HL-60 (cell line): ENCODE data around the gene FAM9C.

ENCODE experiments used
- DNase-seq, 2 experiments: peaks; one replicate each; pipeline ENCODE4 v3.0.0-alpha.2; 2010 to 2020; ENCODE audit warnings: low read depth in 1 of 2, low spot score in 1 of 2
- H3K27ac ChIP-seq: fragments of 250-450 bp; sonication (Bioruptor Pico); replicated peaks from 2 replicates; pipeline ENCODE4 v1.5.1; 2020; ENCODE audit warnings: mild to moderate bottlenecking, moderate library complexity
- H3K27me3 ChIP-seq: fragments of 250-450 bp; sonication (Bioruptor Pico); 2 replicates; pipeline ENCODE4 v1.5.1; 2021; ENCODE audit warnings: mild to moderate bottlenecking, moderate library complexity; ENCODE audit not compliant: insufficient read depth, poor library complexity, severe bottlenecking
- H3K4me3 ChIP-seq: replicated peaks from 2 replicates; pipeline ENCODE4 v1.5.1; 2011; ENCODE audit warnings: mild to moderate bottlenecking, control low read depth, low read length; ENCODE audit not compliant: insufficient read depth
- CTCF ChIP-seq: IDR thresholded peaks from one replicate; pipeline ENCODE4 v1.5.1; 2011; ENCODE audit warnings: low read length, control low read depth, inconsistent platforms; ENCODE audit not compliant: insufficient read depth
- GABPA ChIP-seq: IDR thresholded peaks from 2 replicates; pipeline ENCODE4 v1.6.1; 2012; ENCODE audit warnings: low read depth
- POLR2AphosphoS5 ChIP-seq: IDR thresholded peaks from 2 replicates; pipeline ENCODE4 v1.6.1; 2012; ENCODE audit warnings: low read depth
- REST ChIP-seq: IDR thresholded peaks from 2 replicates; pipeline ENCODE4 v1.6.1; 2012; ENCODE audit warnings: low read depth; ENCODE audit not compliant: insufficient replicate concordance
- SPI1 ChIP-seq: IDR thresholded peaks from 2 replicates; pipeline ENCODE4 v1.6.1; 2012; ENCODE audit warnings: low read depth, mild to moderate bottlenecking, borderline replicate concordance

FAM9C gene

GRCh38 chrX:13046141-13046855 lies 1.9 kb upstream of the FAM9C start:
- peak in 1 of 2 experiments; percentile 60 for DNase-seq
- no peak overlapping the region for H3K4me3 ChIP-seq
- H3K27ac ChIP-seq = peak overlapping the region; percentile 64
- TF ChIP-seq GABPA (no peak), POLR2AphosphoS5 (no peak), REST (no peak), SPI1 (peak; percentile 41), CTCF (no peak)
- no peaks in the 10 kb centered on the region for H3K27me3 ChIP-seq

GRCh38 chrX:13043938-13044337 lies 482 bp downstream of the FAM9C start:
- no peak for DNase-seq
- no peaks in the 10 kb centered on the region for H3K27me3 ChIP-seq
- no peak overlapping the region for H3K27ac ChIP-seq
- TF ChIP-seq CTCF (no peak), REST (no peak), POLR2AphosphoS5 (no peak), GABPA (no peak), SPI1 (no peak)
- no peak overlapping the region for H3K4me3 ChIP-seq

- no peak for DNase-seq
- Histone ChIP-seq H3K4me3 (no peak overlapping the region), H3K27ac (no peak overlapping the region), H3K27me3 (no peaks in the 10 kb centered on the region)
- TF ChIP-seq CTCF (no peak), SPI1 (no peak)
These were observed 1.3 kb downstream of the FAM9C start for GRCh38 chrX:13043138-13043537.

GRCh38 chrX:13036896-13037295 lies 7.5 kb downstream of the FAM9C start:
- Histone ChIP-seq H3K27me3 (no peaks in the 10 kb centered on the region), H3K27ac (no peak overlapping the region), H3K4me3 (no peak overlapping the region)
- DNase-seq = no peak
- TF ChIP-seq GABPA = no peak
- no peak for TF ChIP-seq REST
- no peak for TF ChIP-seq POLR2AphosphoS5
- TF ChIP-seq SPI1 = no peak
- no peak for TF ChIP-seq CTCF
